B cell (primary cell): ENCODE data around the gene GTPBP6. TPM values are rescaled to one million over a fixed set of nuclear protein-coding genes. Genes with fewer than 3 reads are reported as not detected.

Experiments used
- ATAC-seq: fragments of 200-7000 bp; cut with Tn5 transposase; one replicate; pipeline ENCODE4 v1.10.0; 2021; ENCODE audit warnings: low read depth, mild to moderate bottlenecking, moderate number of reproducible peaks, moderate library complexity
- CTCF ChIA-PET: fragments of 350-600 bp; sonication (Branson Sonifier 250); formaldehyde crosslinking; loops from one replicate; lab custom pipeline; 2021; ENCODE audit warnings: antibody characterized with exemption, inconsistent platforms; lab: Charles Lee
- POLR2A ChIA-PET: fragments of 350-600 bp; sonication (Branson Sonifier 250); formaldehyde crosslinking; loops from one replicate; lab custom pipeline; 2021; ENCODE audit warnings: antibody characterized with exemption; lab: Charles Lee
- DNase-seq: peaks from one replicate; pipeline ENCODE4 v3.0.0; 2013
- H2AFZ ChIP-seq: 2 replicates; pipeline ENCODE4 v1.6.1; 2012; ENCODE audit warnings: mild to moderate bottlenecking, low read depth, low read length; ENCODE audit not compliant: insufficient read depth, poor library complexity, severe bottlenecking
- H3K27ac ChIP-seq, 2 donors: 1 replicate in 1 of 2; 2 replicates in 1 of 2; pipeline ENCODE4 v1.5.1; 2012 to 2013; ENCODE audit warnings: low read length in 2 of 2, mild to moderate bottlenecking in 2 of 2, moderate library complexity in 1 of 2
- H3K27me3 ChIP-seq, 4 experiments: fragments of 200-600 bp in 1 of 4; sonication (generic) in 1 of 4; replicated peaks in 1 of 4; 1 replicate in 2 of 4; 2 replicates in 2 of 4; pipeline versions ENCODE4 v1.6.1 to v1.7.0; 2013 to 2016; ENCODE audit warnings: low read length in 3 of 4, mild to moderate bottlenecking in 2 of 4, mixed read lengths in 1 of 4, moderate library complexity in 1 of 4; ENCODE audit not compliant: insufficient read depth in 4 of 4, control insufficient read depth in 3 of 4; ENCODE audit errors: control extremely low read depth in 1 of 4
- H3K36me3 ChIP-seq, 2 experiments: replicated peaks in 1 of 2; 1 replicate in 1 of 2; 2 replicates in 1 of 2; pipeline versions ENCODE4 v1.6.1 to v1.7.1; 2013; ENCODE audit warnings: low read length in 1 of 2; ENCODE audit not compliant: insufficient read depth in 2 of 2, control insufficient read depth in 1 of 2; ENCODE audit errors: control extremely low read depth in 1 of 2, extremely low read depth in 1 of 2
- H3K4me1 ChIP-seq, 2 donors: fragments of 200-600 bp in 1 of 2; sonication (generic) in 1 of 2; 1 replicate in 1 of 2; 2 replicates in 1 of 2; pipeline versions ENCODE4 v1.5.1 to v1.6.1; 2013 to 2017; ENCODE audit warnings: low read length in 2 of 2; ENCODE audit not compliant: control insufficient read depth in 2 of 2, insufficient read depth in 2 of 2
- H3K4me2 ChIP-seq: replicated peaks from 2 replicates; pipeline ENCODE3; 2012; ENCODE audit warnings: mild to moderate bottlenecking, low read depth, low read length; ENCODE audit not compliant: poor library complexity, severe bottlenecking
- H3K4me3 ChIP-seq, 5 experiments: fragments of 200-600 bp in 1 of 5; sonication (generic) in 1 of 5; 1 replicate in 3 of 5; 2 replicates in 2 of 5; pipeline versions ENCODE4 v1.5.1 to v1.7.0; 2011 to 2016; ENCODE audit warnings: low read length in 4 of 5, mild to moderate bottlenecking in 4 of 5, low read depth in 2 of 5, control low read depth in 1 of 5, moderate library complexity in 1 of 5; ENCODE audit not compliant: insufficient read depth in 1 of 5; ENCODE audit errors: control extremely low read depth in 1 of 5, extremely low read depth in 1 of 5
- H3K79me2 ChIP-seq: fragments of 200-600 bp; sonication (generic); one replicate; pipeline ENCODE4 v1.6.0; 2016; ENCODE audit warnings: low read length; ENCODE audit not compliant: control insufficient read depth, insufficient read depth
- H3K9ac ChIP-seq: fragments of 200-600 bp; sonication (generic); 2 replicates; pipeline ENCODE4 v1.6.1; 2017; ENCODE audit warnings: mild to moderate bottlenecking, low read length, moderate library complexity
- H3K9me3 ChIP-seq, 3 donors: one replicate each; pipeline versions ENCODE4 v1.6.1 to v1.7.1; 2013; ENCODE audit warnings: low read length in 2 of 3; ENCODE audit not compliant: control insufficient read depth in 2 of 3, insufficient read depth in 1 of 3; ENCODE audit errors: control extremely low read depth in 1 of 3
- H4K20me1 ChIP-seq: 2 replicates; pipeline ENCODE4 v1.6.0; 2012; ENCODE audit warnings: mild to moderate bottlenecking, low read length; ENCODE audit not compliant: insufficient read depth, control insufficient read depth, poor library complexity, severe bottlenecking
- H3K27ac Mint-ChIP-seq: one replicate; pipeline ENCODE4 v1.8.0; 2021; ENCODE audit warnings: mixed read lengths
- H3K27me3 Mint-ChIP-seq: one replicate; pipeline ENCODE4 v1.8.0; 2021; ENCODE audit warnings: mixed read lengths
- H3K4me1 Mint-ChIP-seq: one replicate; pipeline ENCODE4 v1.8.0; 2021; ENCODE audit warnings: mixed read lengths
- H3K4me3 Mint-ChIP-seq: one replicate; pipeline ENCODE4 v1.8.0; 2021; ENCODE audit warnings: mixed read lengths
- H3K9me3 Mint-ChIP-seq: one replicate; pipeline ENCODE4 v1.8.0; 2022; ENCODE audit warnings: mixed read lengths; ENCODE audit not compliant: insufficient read depth
- CTCF ChIP-seq: fragments of 200-600 bp; IDR thresholded peaks from one replicate; pipeline ENCODE4 v1.8.0; 2022; ENCODE audit warnings: antibody characterized with exemption, mild to moderate bottlenecking
- EZH2 ChIP-seq: IDR thresholded peaks from 2 replicates; pipeline ENCODE4 v1.6.1; 2012; ENCODE audit warnings: borderline replicate concordance, low read depth, mild to moderate bottlenecking, moderate library complexity, low read length; ENCODE audit not compliant: insufficient read depth, poor library complexity, severe bottlenecking
- WGBS: methylation state at CpG from one replicate; pipeline ENCODE4 v1.1.5; 2013; ENCODE audit warnings: missing lambda C conversion rate; ENCODE audit not compliant: insufficient coverage; 5-methylcytosine and 5-hydroxymethylcytosine counted together
- intact Hi-C: fragments of 100-400 bp; cut with micrococcal nuclease; formaldehyde crosslinking; loops from one replicate; pipeline ENCODE4 v1.10.0; 2022
- polyA plus RNA-seq: library from polyadenylated mRNA; depleted of rRNA; stranded (reverse); fragments of >200 nt; gene quantifications from 2 replicates; pipeline ENCODE4 v1.2.3, GENCODE V29; 2012
- total RNA-seq, 2 donors: library from RNA; stranded (reverse); fragments of 120-200 nt in 1 of 2; gene quantifications; 1 replicate in 1 of 2; 2 replicates in 1 of 2; pipeline versions ENCODE4 v1.2.3 to v1.2.4, GENCODE V29; 2013 to 2022

Gene GTPBP6
- total and polyA plus RNA-seq, 2 donors (not counting 1 experiment from before 2014, with no cell fraction given), result 72.9 to 82.9 TPM

- ChIA-PET CTCF (no interaction called here), POLR2A (no interaction called here)
- Histone ChIP-seq H4K20me1 (no peaks in the 10 kb centered on the region), H3K9ac (no peak overlapping the region), H3K27ac (no peak overlapping the region), H2AFZ (no peak overlapping the region), H3K4me2 (no peak overlapping the region), H3K4me3 (no peak overlapping the region), H3K27me3 (no peaks in the 10 kb centered on the region), H3K9me3 (peaks cover 0 to 22% (median 0%) of the 10 kb centered on the region in 3 donors), H3K36me3 (peaks cover 0 to 9% of the 10 kb centered on the region in 2 experiments), H3K4me1 (no peaks in the 10 kb centered on the region), H3K79me2 (no peaks in the 10 kb centered on the region)
- 95% methylated on average over 71 of the region's 75 CpGs for WGBS
- H3K4me1 Mint-ChIP-seq, result no peaks in the 10 kb centered on the region
- intact Hi-C loops, result no loop called here
- H3K4me3 Mint-ChIP-seq, result no peak overlapping the region
- H3K27ac Mint-ChIP-seq, result no peak overlapping the region
- TF ChIP-seq EZH2, result no peak
- TF ChIP-seq CTCF, result no peak
- ATAC-seq (no peak), DNase-seq (no peak)
- H3K27me3 Mint-ChIP-seq, result no peaks in the 10 kb centered on the region
- no peaks in the 10 kb centered on the region for H3K9me3 Mint-ChIP-seq
Observed at GRCh38 chrX:346034-346813, 27.6 kb upstream of the GTPBP6 start.
